A673 (cell line): Measurements from ENCODE around the gene BSN.

ENCODE experiments used
- EZH2 ChIP-seq: fragments of 200-600 bp; sonication (generic); IDR thresholded peaks from 2 replicates; pipeline ENCODE4 v1.6.1; 2017; ENCODE audit warnings: borderline replicate concordance, low read depth, mild to moderate bottlenecking, mixed read lengths, antibody characterized with exemption, low read length; ENCODE audit not compliant: poor library complexity, severe bottlenecking
- TF ChIP-seq, protein P1 (sequence below): fragments of 300-800, 200-600 bp; sonication (generic); conservative IDR thresholded peaks from 2 replicates; pipeline ENCODE4 v1.5.1; 2017; ENCODE audit warnings: low read depth, mild to moderate bottlenecking, antibody characterized with exemption, low read length, moderate library complexity, mixed read lengths

DNA sequence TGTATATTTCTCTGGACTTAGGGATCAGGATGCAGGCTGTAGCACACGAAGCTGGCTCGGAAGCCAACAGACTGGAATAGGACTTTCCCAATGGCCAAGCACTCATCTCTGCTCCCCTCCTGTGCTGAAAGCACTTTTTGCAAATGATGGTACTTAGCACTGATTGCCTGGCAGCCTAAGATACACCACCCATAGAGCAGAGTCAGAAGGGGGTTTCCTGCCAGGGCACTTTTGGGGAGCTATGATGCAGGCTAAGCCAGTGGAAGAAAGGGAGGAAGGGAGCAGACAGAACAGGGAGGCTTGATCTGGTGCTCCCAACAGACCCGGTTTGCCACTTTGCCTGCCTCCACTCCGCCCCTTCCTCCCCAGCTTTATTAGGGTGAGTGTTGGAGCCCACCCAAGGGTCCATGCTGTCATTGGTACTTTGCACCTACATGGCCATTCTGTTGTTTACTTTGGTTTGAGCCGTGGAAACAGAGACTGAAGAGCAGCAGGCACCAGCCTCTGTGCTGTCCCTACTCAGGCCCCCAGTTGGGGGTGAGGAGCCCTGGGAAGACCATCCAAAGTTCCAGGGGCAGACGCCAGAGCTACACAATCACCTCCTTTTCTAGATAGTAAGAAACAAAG lies 15.9 kb downstream of the BSN start:
- TF ChIP-seq, protein P1, sequence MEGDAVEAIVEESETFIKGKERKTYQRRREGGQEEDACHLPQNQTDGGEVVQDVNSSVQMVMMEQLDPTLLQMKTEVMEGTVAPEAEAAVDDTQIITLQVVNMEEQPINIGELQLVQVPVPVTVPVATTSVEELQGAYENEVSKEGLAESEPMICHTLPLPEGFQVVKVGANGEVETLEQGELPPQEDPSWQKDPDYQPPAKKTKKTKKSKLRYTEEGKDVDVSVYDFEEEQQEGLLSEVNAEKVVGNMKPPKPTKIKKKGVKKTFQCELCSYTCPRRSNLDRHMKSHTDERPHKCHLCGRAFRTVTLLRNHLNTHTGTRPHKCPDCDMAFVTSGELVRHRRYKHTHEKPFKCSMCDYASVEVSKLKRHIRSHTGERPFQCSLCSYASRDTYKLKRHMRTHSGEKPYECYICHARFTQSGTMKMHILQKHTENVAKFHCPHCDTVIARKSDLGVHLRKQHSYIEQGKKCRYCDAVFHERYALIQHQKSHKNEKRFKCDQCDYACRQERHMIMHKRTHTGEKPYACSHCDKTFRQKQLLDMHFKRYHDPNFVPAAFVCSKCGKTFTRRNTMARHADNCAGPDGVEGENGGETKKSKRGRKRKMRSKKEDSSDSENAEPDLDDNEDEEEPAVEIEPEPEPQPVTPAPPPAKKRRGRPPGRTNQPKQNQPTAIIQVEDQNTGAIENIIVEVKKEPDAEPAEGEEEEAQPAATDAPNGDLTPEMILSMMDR = no peak
- TF ChIP-seq EZH2 = no peak
